Stimulated activated CD8-positive, alpha-beta memory T cell treated with anti-CD3 and anti-CD28 coated beads, Interleukin-12 subunit alpha, Interleukin-12 subunit beta, amount 100 ng/mL, for 24 hours (primary cell): ENCODE measurements around the gene JMJD1C.

Experiments used
- DNase-seq: peaks from one replicate; pipeline ENCODE4 v3.0.0-alpha.2; 2020; ENCODE audit errors: extremely low read depth

Gene JMJD1C

DNA sequence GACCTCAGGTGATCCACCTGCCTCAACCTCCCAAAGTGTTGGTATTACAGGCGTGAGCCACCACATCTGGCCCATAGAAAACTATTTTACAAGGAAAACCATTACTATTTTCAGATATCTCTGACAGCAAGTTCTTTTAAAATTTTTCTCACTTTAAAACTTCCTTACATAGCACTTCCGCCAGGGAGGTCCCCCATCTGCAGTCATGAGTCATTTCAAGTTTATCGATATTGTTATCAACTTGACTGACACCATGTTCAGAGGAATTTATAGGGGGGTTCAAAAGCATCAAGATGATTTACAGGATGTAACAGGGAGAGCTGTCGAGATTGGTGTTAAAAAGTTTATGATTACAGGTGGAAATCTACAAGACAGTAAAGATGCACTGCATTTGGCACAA is 243.8 kb downstream of the JMJD1C start:
- no peak for DNase-seq

DNA sequence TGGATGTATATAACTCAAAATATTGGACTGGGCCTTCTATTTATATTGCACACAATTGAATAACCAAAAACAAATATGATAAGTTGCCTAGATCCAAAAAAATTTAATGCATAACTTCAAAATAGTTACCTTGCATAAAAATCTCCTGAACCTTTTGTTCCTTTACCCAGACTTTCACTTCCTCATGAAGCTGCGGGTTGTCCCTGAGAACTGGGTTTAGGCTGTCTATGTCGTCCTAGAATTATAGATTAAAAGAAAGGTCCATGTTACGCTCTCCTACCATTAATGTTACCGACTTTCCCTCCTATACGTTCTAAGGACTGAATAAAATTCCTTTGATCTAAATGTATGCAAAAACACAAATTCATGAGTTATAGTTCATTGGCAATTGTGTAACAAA is 246.0 kb downstream of the JMJD1C start:
- DNase-seq = no peak

DNA sequence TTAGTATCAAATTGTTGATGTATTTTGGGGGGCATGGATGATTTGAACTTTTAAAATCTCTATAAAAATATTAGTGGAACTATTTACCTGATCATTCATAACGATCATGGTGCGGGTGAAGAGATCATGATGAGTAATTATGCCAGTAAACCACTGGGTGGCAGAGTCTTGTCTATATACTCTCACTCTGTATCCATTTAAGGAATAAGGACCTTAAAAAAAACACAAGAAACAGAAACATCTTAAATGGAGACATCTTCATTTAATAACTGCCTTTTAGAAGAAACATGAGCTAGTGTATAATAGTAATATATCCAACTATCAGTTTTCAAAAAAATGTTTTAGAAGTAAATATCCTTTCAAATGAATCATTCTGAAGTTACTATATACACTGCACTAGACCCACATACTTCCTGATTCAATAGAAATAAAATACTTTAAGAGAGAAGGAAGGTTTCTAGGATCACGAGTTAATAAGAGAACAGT is 248.6 kb downstream of the JMJD1C start:
- no peak for DNase-seq

DNA sequence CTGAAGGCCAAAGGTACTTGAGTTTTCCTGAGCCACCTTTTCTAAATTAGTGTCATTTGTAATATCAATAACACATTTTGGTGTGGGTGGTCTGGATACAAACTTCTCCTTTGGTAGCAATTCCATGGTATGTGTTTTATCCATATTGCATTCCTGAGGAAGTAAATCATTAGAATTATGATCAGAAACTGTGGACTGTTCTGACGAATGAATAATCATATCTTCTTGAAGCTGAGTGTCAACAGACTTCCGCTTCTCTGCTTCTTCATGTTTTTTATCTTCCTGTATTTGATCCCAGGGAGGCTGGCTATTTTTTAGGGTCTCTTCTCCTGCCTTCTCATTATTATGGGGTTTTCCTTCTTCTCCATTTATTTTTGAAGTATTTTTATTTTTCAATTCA is 251.2 kb downstream of the JMJD1C start:
- no peak for DNase-seq

DNA sequence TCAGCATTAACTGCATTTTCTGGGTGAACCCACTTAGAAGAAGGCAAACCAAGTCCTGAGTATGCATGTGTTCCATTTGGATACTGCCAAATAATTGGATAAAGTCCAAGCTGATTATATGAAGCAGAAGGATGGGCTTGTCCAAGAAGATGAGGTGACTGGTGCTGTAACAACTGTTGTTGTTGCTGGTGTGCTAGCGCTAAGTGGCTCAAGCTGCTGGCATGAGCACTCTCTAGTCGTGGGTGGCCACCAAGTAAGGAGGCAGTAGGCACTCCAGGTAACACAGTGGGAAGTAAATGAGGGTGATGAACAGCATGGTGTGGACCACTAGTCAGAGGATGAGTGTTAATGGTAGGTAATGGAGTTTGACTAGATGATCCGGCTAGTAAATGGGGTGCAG is 252.3 kb downstream of the JMJD1C start:
- no peak for DNase-seq

DNA sequence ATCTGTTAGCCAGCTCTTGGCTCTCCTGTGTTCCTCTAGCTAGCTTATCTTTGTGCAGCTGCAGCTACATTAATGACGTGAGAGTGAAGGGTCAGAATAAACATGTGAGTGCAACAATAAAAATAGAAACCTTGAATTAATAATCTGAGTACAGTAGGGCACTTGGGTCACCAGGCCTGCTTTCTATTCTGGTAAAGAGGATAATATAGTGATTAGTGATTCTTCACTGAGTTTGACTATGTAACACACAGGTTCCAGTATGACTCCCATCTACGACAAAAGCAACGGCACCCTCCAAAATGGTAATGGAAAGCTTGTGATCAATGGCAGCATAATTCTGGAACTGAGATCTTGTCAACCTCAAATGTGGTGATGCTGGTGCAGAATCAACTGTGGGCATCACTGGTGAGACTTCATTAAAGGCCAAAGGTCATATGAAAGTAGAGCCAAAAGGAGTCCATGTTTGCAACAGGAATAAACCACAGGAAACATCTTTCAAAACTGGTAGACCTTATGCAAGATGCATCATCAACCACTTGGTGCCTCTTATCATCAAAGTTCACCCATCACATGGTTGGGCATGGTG is 255.1 kb downstream of the JMJD1C start:
- no peak for DNase-seq

DNA sequence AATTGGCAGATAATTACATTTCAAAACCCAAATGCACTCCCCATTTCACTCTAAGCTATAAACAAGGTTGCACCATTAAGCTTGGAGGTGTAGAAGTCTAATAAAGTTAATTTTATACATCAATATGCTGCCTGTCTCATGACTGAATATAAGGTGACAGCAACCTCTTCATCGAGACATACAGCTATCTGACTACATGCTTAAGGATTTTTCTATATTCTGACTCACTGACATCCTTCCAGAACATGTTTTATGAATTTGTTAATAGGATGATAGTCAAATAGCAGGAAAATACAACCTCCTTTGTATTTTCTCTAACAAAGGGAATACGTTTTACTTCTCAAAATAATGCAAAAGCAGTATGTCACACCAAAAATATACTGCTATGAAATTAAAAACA is 256.1 kb downstream of the JMJD1C start:
- no peak for DNase-seq

DNA sequence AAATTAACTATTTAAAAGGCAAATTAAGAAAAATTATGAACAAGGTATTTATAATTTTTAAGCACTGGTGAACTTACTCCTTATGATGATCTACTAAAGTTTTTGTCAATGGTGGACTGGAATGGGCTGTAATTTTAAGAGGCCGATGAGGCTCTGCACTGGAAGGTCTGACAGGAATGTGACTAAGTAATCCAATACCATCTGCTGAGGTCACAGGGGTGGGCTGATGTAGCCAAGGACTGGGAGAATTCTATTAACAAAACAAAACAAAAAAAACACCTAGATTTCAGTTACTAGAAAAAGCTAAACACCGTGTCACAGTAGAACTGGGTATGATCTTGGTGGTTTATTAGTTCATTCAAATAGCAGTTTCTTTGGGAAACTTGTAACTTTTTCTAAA is 256.8 kb downstream of the JMJD1C start:
- no peak for DNase-seq

DNA sequence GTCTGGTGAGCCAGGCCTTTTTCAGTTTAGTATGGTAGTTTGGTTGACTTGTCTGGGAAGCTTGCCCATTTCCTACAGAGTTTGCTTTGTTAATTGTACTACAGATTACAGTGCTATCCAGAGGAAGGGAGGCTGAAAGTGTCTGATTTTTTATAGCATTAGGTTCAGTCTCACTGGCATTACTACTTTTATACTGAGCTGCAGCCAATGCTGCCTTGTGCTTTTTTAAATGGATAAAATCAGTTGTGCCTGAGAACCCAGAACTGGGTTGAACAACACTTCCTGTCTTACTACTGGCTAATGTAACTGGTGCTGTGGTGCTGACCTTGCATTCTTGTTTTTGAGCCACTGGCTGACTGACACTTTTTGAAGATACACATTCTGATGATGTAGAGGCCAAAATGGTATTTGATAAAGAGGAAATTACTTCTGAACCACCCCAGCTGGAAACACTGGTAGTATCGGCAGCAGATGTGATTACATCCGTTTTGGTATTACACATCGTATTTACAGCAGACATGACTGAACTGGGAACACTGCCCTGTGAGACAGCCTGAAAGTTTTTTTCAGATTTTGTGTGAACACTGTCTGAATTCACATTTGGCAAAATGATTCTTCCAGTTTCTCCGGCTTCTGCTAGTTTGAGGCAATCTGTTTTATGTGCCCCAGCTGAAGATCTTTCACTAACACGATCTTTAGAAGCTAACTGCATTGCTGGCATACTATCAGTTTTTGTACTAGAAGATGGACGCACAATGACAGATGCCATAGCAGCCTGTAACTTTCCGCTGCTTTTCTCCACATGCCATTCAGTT is 258.6 kb downstream of the JMJD1C start:
- DNase-seq = no peak

DNA sequence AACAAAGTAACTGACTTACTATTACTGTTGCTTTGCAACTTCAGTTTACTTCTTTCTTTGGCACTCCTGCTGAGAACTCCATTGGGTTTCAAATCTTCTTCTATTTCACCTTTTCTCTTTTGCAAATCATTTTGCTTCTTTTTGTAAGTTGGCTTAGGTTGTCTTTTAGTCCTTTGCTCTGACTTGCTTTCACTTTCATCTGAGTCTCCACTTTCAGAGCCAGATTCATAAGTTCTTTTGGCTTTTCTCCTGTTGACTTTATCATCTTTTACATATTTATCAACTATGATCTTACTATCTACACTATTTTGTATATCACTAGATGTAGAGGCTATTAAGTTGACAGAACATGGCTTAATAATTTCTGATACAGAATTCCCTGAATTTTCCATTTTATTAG is 259.2 kb downstream of the JMJD1C start:
- DNase-seq = no peak

DNA sequence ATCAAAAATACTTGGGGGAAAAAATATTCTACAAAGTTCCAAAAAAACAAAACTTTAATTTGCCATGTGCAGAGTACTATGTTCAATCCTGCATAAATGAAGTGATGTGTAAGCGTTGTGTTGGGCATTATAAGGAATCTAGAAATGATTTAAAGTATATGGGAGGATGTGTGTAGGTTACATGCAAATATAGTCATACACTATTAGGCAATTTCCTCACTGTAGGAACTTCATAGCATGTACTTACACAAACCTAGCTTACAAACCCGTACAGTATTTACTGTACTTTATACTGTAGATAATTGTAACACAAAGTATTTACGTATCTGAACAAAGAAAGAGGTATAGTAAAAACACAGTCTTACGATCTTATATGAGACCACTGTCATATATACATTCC is 260.4 kb downstream of the JMJD1C start:
- no peak for DNase-seq

DNA sequence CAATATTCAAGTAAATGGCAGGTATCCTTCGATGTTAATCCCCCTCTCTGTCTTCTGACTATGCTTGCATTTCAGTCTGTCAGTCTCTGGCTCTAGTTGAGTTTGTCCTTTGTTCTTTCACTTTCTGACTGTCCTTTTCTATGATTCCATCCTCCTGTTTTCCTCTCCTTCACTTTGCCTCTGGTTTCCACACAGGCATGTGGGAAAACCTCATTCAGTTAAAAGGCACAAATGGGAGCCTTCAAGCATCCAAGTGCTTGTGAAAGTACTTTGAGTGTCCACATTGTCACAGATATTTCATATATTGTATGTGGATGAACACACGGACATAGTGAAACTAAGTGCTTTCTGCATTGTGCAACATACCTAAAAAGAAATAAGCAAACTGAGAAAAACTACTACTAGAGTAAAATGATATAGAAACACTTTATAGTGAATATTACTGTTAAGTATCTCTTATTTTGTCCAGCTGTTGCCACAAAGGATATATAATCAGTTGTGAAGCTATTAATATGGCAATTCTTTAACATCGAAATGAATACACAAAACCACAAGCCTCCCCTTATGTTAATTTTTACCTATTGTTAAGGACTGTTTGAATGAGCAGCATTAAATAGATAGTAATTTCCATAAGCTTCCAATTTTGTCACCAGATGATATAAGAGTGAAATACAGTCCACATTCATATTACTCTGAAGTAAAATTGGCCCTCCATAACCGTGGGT is 260.9 kb downstream of the JMJD1C start:
- no peak for DNase-seq

DNA sequence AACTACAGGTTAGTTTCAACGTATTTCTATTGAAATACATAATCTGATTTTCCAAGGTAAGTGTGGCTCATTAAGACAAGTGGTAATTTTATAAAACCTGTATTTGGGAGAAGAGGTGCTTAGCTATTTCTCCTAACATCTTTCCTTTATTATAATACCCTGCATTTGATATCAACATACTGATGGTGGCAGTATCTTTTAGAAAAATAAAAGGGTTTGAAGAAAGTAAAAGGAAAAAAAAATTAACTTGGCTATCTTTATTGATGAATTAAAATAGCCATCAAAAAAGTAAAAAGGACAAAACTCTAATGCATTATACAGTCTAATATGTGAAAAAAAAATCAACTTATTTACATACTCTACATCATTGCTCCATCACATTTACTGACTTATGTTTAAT is 264.7 kb downstream of the JMJD1C start:
- no peak for DNase-seq

DNA sequence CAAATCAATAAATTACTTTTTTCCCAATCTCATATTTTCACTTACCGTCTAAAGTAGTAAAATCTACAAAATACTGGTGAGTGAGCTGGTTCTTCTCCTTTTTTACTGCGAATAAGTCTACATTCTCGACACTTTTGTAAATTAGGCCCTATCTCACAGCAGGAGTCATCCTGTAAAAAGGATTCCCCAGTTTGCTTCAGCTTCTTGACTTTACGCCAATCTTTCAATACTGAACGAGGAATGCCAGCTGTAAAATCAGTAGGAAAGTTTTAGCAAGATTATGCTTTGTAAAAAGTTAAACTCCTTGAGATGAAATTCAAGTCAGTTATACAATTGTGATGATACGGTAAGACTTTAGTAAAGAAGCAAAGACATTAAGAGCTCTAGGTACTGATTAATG is 265.3 kb downstream of the JMJD1C start:
- DNase-seq = no peak

DNA sequence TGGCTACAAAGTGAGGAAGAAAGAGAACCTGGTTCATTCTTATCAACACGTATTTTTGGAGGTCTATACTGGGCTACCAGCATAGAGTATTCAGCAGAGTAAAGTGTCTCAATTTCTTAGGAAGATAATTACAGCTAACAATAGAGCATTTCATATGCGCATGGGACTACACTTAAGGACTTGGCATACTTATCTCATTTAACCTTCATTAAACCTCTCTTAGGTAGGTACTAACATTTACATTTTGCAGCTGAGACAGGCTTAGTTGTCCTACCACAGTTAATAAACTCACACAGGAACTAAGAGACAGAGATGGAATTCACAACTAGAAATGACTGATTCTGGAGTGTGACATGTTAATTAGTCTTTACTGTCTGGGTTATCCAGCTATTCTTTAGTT is 266.1 kb downstream of the JMJD1C start:
- no peak for DNase-seq

DNA sequence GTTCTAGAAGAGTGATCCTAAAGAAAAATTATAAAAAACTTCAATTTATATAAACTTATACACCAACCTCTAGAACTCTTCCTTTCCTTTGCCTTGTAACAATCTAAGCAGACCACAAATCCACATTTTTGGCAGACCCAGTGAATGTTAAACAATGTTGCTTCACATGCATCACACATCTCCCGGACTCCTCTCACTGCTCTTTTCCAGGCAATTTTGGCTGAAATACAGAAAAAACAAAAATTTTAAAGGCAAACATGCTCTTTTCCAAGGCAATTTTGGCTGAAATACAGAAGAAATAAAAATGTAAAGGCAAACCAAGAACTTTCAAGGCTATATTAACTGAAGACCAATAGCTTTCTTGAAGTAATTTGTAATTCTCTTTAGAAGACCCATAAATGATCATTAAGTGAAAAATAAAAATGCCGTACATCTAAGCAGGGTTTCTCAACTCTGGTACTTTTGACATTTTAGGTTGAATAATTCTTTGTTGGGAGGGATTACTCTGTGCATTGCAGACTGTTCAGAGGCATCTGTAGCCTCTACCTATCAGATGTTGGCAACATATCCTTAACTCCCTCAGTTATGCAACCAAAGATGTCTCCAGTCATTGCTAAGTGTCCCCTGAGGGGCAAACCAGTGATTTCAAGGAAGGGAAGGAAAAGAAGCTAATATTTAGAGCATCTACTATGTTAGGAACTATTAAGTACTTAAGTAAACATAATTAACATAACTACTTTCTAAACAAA is 268.3 kb downstream of the JMJD1C start:
- no peak for DNase-seq

DNA sequence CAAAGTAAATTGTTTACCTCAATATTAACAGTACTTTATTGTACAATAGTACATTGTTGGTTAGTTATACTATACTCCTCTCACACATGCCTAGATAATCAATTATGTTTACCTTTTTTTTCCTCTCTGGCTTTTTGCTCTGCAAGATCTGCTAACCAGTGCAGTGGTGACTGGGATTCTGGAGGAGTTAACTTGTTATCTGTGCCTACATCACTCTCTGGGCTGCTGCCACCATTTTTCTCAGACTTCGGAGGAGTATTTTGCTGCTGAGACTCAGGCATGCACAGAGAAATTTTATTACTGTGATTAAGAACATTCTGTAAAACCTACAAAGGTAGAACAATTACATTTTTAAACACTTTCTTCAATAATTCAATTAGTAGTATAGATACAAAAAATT is 273.0 kb downstream of the JMJD1C start:
- DNase-seq = no peak

DNA sequence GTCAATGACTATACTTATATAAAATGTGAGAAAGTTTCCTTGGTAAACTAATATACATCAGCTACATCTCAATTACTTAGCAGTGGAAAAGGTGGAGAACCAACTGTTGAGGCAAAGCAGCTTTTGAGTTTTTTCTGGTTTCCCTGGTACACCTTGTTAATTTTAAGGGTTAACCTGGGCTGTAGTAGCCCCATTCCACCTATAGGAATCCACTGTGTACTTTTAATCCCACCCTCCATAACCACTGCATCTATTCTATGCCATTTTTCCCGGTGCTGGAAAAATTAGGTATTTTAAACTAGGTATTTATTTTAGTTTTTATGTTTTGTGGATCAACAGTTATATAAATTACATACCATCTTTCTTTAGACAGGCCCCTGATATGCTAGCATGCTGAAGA is 290.2 kb downstream of the JMJD1C start:
- DNase-seq = no peak

DNA sequence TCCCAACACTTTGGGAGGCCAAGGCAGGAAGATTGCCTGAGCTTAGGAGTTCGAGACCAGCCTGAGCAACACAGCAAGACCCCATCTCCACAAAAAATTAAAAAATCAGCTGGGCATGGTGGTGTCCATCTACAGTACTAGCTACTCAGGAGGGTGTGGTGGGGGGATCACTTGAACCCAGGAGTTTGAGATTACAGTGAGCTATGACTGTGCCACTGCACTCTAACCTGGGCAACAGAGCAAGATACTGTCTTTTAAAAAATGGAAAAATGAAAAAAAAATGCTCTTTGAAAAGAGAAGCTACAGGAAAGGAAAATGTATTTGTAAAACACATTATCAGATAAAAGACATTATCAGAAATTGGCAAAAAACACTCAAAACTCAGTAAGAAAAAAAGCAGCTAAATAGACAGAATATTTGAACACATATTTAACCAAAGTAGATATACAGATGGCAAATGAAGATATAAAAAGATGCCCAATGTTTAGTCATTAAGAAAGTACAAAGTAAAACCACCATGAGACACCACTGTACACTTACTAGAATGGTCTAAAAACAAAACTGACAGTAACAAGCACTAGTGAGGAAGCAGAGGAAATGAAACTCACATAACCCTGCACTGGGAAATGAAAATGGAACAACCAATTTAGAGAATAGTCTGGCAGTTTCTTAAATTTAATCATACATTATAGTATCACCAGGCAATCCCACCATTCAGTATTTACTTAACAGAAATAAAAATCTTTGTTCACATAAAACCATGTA is 292.1 kb downstream of the JMJD1C start:
- no peak for DNase-seq

DNA sequence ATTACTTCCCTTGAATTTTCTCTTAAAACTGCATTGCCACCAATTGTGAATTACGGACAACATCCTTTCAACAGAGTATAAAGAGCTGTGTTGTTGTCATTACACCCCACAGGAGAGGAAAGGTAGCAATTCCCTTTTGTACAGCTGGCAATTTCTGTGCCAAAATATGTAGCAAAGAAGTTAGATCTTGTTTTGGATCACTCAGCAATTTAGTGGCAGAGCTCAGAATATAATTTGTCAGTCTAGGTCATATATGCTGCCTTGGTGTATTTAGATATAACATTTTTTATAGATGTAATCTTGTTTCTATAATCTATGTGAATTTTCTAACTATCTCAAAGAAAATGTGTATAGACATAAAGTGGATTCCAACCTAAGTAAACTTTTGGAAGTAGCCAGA is 293.9 kb downstream of the JMJD1C start:
- DNase-seq = no peak

DNA sequence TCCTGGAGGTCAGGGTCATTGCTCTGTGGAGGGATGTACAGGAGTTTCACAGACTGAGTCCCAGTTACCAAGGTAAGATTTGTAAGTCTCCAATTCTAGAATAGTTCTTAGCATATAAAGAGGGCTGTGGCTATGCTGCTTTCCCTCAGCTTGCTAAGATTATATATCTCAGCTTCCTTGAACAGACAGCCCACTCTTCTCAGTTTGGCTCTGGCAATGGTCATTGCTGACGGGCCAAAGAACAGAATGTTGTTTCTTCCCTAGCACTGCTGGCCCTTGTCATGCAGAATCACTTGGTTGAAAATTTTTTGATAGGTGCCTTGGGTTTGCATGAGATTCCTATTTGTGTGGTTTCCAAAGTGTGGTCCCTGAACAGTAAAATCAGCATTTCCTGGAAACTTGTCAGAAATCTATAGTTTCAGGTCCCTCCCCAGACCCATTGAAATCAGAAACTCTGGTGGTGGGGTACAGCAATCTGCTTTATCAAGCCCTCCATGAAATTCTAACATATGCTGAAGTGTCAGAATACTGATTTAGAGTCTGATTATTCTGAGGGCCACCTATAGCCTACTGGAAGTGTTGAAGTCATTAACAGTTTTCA is 294.4 kb downstream of the JMJD1C start:
- DNase-seq = no peak
